NK-92 (cell line): ENCODE data around the gene COL4A2.

ENCODE experiments used
- DNase-seq: peaks from one replicate; lab custom pipeline; 2025; ENCODE audit not compliant: unreplicated experiment; lab: John Stamatoyannopoulos, UW

COL4A2 gene

DNA sequence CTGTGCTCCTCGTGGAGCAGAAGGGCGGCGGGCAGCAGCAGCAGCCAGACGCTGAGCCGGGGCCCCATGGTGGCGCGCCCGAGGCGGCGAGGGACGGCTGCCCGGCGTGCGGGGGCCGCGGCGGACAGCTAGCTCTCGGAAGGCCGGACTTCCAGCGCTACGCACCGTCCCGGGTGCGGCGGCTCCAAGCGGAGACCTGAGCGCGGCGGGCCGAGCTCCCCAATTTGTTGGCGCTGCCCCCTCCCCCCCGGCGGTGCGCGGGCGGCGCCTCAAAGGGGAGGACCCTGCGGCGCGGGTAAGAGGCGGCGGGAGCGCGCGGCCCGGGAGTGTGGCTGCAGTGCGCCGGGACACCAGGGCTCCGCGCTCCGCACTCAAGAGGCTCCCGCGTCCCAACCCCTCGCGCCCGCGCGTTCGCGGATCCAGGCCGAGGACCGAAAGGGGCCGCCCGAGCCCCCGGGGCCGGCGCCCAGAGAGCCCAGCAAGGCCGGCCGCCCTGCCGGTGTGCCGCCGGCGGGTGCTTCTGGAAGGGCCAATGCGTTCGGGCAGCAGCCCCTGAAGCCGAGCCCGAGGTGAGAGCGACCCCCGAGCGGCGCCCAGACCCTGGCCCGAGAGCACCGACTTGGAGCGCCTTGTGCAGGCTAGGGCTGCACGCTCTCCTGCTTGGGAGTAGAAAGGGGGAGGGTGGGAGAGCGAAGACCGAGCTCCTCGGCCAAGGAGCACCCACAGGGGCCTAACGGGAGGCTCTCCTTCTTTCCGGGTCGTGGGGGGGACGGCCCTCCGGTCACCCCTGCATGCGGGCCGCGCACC, at the start of gene COL4A2, which contains the start of gene COL4A1:
COL4A2 (plus strand) TSS at position 325 of the 807 bp plus-strand sequence. CDS start 620 bp downstream, outside the sequence.
COL4A1 (minus strand) TSS at position 198 of the 807 bp plus-strand sequence; CDS start at position 68, 130 bp downstream.
- DNase-seq = no peak

DNA sequence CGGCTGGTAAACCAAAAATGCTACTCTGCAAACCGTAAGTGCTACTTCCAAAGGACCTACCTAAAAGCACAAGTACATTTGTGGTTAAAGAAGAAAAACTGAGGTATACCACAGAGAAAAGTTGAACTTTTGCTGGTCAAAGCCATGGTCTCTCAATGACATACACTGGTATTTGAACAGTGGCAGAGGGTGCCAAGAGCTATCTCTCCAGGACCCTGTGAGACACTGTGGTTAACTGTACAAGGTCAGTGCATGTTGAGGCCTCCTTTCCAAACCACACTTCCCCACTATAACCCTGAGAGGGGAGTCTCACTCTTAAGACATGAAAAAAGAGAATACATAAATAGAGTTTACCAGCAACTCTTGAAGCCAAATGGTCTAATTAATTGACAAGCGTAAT, 49.7 kb upstream of the COL4A2 start:
- DNase-seq = no peak

DNA sequence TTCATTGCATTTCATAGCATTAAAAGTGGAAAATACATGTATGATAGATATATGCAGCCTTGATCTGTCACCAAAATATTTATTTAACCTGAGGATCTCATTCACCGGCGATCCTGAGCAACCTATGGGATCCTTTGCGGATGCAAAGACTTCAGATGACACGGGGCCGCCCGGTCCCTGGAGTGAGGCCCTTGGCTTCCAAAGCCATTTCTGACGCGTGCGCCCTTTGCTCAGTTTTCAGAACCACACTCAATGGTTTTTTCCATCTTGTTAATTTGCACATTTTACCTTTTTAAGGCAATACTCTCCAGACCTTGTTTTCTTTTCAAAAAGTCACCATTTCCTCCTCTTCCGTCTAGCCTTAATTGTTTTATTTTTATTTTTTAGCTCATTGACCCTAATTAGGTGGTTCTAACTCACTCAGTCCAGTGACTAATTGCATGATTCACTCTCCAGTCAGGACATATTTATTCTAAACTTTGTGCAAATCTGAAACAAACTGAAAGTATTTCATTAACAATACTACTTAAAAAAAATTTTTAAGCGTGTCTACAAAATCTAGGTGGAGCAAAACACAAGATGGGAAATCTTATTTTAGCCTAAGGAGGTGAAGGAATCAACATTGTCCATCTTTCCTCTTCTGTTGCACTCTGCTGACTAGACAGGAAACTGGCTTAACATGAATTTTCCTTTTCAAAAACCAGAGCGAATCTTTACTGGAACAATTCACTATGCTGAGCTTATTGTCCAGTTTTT, 48.0 kb upstream of the COL4A2 start:
- no peak for DNase-seq

DNA sequence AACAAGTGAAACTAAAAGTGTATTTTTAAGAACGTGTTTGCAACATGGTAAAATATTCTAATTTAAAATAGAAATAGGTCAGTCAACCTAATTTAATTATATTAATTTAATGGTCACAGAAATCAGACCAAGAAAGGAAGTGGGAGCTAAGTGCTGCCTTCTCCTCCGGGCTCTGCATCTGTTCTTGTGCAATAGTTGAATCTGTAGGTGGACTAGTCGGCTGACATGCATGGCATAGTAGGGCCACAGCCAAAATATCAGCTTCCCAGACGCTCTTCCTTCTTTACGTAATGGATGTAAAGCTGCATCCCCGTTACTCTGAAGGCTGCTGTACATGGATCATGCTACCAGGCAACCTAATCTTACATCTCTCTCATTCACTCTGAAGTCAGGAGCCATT, 47.4 kb upstream of the COL4A2 start:
- DNase-seq = no peak

DNA sequence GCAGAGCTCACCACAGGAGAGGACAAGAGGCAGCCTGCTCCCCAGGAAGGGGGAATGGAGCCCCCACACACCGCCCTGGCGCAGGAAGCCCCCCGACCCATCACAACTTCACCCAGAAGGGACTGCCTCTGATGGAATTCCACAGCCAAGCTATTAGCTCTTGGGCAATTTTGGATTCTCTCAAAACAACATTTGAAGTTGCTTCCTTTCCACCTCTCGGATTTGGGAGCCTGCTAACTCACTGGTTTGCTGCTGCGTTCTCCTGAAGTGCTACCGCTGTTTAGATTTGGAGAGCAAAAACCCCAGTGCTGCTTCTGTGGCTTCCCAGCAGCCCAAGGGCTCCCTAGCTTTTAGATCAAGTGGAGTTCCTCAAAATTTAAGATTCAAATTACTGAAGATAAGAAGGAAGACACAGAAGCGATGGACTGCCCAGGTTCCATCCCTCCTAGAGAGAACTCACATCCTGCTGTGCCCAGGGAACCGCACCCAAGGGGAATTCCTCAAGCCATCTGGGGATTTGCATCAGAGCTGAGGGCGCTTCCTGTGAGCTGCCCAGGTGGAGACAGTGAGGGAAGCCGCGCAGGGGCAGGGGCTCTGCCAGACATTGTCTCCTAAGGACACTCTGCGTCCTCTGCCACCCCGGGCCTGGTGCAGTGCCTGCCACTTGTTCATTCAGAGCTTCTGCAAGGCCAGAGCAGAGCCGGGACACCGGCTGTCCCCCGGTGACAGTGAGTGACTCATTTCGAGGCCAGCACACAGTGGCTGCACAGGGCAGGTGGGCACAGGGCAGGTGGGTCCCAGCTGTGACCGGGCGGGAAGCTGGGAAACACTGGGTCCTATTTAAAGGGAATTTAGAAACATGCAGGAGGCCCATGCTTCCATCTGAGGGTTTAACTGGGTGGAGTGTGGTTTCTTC, 45.7 kb upstream of the COL4A2 start:
- no peak for DNase-seq

DNA sequence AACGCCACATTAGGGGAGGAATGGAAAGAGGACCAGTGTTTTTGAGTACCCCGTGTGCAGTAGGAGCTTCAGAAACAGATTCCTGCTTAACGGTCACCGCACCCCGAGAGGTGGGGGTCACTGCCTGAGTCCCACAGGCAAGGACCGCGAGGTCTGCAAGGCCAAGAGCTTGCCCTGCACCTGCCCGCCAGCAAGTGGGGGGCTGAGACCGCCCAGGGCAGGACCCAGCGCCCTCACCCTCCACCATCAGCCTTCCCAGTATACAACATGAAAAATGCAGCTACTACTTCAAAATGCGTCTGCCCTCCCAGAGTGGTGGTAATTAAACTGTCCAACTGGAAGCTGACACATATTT, 45.0 kb upstream of the COL4A2 start:
- DNase-seq = no peak

DNA sequence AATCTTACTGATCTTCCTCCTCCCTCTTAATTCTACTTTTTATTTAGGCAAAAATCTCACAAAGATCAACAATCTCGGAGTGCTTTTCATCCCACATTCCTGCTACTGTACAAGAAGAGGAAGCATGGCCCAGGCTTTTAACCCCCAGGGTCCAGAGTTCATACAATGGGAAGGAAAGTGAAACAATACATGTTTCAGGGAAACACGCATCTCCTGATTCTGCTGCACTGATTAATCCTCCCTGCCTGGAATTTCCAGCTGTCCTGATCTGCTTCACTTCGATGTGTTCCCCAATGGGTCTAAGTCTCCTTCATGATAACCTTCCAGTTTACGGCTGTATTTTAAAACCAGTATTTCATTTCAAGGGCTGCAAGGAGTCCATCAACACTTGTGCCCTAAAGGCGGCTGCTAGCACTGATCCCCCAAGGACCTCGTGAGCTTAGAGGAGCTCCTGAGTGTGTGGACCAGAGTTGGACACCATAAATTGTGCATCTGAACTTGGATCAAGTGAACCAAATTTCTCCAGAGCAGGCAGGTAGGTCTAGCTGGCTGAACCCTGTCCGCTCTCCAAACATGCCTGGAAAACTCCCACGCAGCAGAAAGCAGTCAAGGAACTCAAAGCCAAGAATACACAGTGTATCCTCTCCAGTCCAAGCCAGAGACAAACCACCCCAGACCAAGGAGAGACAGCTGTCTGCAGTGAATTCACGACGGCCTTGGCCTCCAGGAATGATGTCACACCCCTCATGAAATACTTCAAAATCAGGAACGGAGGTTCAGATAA, 44.4 kb upstream of the COL4A2 start:
- DNase-seq = no peak

DNA sequence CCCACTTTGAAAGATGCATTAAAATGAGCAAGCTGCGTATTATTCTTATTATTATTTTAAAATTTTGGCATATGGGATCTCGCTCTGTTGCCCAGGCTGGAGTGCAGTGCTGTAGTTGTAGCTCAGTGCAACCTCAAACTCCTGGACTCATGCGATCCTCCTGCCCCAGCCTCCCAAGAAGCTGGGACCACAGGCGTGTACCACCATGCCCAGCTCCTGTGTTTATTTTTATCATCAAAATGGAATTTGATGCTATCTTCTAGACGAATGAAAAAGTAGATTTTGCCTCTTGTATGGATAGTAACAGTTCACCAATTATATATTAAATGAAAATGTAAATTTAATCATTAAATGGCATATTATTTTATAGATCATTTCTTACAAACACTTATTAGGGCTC, 43.7 kb upstream of the COL4A2 start:
- no peak for DNase-seq

DNA sequence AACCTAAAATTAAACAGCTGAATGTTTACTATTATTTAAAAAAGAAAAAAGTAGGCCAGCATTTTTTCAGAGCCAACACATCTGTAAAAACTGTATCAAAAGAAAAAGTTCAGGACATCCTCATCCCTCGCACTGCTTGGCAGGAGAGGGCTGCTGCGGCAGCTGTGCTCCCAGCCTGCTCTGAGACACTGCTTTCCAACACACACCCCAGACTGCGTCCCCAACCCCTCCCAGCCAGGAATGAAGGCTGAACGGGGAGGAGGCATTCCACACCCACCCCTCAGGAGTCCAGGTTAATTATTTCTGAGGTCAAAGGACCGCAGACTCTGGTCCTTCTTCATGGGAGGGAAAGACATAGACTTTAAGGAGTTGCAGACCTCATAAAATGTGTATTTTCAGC, 43.2 kb upstream of the COL4A2 start:
- DNase-seq = no peak

DNA sequence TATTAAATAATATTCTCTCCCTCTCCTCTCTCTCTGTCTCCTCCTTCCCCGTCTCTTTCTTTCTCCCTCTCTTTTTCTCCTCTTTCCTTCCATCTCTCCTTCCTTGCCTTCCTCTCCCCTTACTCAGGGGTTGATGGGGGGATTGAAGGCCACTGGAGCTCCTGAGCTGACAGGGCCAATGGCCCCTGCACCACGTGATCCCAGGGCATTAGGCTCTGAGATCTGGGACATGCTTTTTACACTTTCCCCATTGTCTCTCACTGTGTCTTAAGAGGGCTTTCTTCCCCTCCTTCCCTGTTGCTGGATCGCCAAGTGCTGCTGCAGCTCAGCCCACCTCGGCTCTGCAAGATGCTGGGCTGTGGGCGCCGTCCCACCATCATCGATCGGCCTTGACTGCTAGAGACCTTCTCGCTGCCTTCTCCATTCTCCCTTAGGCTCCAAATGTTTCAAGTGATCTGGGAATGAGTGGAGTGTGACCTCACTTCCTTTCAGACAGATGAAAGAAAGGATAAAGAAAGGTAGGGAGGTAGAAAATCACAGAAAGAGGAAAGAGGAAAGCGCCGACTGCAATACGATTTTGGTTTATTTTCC, 42.3 kb upstream of the COL4A2 start:
- no peak for DNase-seq

DNA sequence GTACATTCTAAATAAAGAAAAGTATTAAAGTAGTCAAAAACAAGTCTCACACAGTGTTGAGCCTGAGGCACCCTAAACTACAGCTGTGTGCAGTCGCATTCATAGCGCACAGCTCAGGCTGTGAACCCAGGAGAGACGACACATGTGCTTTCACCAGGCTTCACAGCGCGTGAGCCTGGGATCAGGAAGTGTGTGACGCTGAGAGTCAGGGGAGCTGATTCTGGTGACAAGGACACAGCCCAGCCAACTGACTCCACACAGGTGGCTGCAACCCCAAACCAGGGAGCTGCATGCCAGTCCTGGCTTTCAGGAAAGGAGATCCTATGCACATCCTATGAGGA, 41.8 kb upstream of the COL4A2 start:
- DNase-seq = no peak

DNA sequence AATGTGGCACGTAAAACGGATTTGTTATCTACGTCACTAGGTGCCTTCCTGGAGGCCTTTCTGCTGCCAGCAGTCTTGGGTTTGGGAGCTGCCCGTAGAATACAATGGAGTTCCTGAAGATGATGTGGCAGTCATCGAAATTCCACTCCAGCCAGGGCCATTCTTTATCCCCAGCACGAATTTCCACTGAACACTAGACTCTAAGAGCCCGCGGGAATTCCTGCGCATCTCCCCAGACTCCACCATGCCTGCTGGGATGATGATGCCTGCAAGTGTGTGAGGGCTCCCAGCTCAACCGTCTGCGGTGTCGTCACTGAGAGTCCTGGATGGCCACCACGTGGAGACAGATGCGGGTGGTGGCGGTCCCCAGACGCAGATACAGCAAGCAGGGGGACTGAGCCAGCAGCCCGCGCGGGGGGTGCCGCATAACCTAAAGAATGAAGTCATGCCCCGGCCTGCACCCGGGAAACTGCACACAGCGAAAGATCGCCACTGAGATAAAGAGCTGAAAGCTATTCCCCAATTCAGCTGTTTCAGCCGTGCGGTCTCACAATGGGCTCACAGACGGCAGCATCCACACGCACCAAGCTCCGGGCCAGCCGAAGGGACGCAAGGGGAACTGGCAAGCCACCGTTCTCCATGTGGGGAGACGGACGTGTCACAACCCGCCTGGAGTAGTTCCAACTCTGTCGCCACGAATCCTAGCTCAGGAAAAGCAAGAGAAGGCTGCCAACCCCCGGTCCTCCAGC, 41.2 kb upstream of the COL4A2 start:
- DNase-seq = no peak

DNA sequence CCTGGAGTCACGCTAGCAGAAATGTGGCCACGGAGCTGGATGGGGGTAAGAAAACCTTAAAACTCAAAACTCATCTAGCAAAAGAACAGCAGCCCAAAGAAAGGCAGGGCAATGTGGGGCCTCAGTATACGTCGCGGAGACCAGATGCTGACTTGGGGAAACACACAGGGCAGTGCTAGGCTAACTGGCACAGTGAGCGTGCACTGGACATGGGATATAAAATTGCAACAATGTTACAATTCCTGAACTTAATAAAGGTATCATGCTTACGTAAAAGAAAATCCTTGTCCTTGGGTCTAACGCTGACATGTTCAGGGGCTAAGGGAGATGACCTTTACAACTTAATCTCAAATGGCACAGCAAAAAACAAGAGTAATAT, 40.7 kb upstream of the COL4A2 start:
- DNase-seq = no peak

DNA sequence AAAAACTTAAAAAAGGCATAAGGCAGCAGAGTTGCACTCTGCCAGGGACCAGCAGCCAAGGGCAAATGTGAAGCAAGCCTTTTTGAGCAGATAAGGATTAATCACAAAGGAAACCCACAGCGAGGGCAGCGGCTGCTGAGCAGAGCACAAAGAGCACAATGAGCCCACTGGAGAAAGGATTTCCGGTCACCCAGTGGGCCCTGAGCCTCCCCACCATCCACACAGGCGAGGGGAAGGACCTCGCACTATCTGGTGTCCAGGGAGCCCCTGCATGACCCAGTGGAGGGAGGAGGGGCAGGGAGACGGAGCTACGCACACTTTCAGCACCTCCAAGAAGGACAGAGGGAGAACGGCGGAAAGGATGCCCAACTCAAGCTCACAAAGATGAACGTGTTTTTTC, 40.1 kb upstream of the COL4A2 start:
- DNase-seq = no peak

DNA sequence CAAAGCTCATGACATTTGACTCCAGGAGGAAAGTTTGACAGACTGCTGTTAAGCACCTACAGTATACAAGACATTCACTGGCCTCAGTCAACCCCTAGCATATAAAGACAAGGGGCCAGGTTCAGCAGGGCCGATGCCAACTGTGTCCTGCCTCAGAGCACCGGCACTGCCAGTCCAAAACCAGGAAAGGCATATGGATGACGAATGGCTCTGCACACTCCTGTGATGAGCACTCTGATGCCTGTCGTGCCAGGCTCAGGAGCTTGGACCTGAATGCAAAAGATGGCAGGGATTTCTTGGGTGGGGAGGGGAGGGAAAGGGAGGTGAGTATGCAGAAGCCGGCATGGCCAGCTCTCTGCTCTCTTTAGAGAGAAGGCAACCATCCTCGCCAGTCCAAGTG, 39.0 kb upstream of the COL4A2 start:
- DNase-seq = no peak

DNA sequence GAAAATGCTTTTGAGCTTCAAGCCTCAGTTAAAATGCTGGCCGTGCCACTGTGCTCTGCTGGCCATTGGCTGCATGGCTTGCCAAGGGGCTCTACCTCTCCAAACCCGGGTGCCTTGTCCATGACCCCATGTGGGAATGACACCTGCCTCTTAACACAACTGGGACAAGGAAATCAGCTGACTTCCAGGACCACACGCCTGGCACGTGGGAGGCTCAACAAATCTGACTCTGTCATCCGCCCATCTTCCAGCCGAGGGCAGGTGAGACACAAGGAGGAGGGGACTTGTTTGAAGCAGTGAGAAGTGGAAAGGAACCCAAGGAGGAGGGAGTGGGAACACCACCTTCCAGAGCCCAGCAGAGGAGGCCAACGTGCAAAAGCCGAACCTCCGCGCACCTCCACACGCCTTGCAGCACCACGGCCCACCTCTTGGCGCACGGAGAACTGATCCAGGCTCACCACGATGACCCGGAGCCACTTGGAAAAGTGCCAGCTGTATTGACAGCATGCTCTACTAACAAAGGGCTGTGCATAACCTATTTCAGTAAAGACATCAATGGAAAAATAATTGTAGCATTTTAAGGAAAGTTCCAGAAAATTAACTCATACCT, 38.4 kb upstream of the COL4A2 start:
- no peak for DNase-seq

DNA sequence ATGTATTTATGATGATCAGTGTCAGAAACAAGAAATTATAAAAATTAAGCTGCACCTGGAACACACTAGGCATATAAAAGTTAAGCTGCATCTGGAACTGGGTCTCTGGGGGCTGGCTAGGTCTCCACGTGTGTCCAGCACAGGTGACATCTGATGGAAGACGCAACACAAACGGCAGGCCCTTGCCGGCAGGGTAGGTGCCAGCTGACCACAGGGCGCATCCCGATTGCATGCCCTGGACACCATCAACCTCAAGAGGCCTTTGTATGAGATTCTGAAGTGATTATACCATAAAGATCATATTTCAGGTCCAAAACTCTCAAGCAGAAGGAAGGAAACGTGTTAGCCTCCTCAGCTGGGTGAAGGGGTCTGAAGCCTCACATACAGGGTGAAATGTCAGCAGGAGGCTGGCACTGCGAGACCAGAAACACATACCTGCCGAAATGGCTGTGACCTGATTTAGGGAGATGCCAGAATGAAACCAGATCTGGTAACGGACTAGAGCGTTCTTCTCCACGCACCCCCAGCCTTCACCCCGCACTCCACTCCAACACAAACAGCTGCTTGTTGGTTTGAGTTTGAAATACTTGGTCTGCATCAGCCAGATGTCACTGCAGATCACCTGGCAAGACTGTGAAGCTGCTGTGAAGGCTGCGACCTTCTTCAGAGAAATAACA, 37.4 kb upstream of the COL4A2 start:
- DNase-seq = no peak

DNA sequence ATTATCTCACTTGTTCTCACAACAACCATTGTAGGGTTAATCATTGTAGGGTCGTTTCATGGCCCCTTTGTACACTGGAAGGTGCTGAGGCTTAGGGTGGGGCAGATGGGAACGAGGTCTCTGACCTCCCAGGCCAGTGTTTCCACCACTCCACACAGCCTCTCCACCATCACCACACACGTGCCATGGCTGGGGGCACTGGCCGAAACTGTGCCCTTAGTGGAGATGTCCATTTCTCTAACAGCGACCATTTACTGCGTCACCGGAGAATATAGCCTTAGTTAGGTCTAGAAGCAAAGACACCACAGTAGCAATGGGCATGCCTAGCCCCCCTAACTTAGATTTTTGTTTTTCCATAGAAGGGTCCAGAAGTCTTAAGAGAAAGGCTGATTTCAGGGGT, 36.6 kb upstream of the COL4A2 start:
- no peak for DNase-seq

DNA sequence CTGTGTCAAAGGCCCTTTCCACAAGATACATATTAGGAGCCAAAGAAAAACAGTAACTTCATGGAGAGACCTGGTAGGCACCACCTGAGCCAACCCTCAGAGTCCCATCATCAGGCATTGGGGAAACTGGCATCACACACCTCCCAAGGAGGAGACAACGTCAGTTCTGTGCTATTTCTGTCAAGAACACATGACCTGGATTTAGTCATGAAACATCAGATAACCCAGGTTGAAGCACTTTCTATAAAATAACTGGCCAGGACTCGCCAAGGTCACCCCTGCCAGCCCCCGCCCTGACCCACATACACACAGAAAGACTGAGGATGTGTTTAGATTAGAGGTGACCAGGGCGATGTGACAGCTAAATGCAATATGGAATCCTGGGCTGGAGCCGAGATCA, 35.8 kb upstream of the COL4A2 start:
- DNase-seq = no peak
